Neural cell (in vitro differentiated cells): ENCODE measurements around the gene CARD9. TPM values are rescaled to one million over a fixed set of nuclear protein-coding genes. Genes with fewer than 3 reads are reported as not detected.
A peak's percentile ranks its signal among the peaks of the same experiment; 100 is the strongest.

Experiments
- H2AFZ ChIP-seq: fragments of 200-600, 300-800 bp; sonication (generic), shearing (Covaris generic); 2 replicates; pipeline ENCODE4 v1.6.0; 2014; ENCODE audit warnings: low read depth, mild to moderate bottlenecking, antibody characterized with exemption, low read length, moderate library complexity
- H3F3A ChIP-seq: fragments of 200-600 bp; shearing (Covaris generic); 2 replicates; pipeline ENCODE4 v1.6.1; 2016; ENCODE audit warnings: mild to moderate bottlenecking, moderate library complexity, mixed read lengths, antibody characterized with exemption, low read length; ENCODE audit not compliant: insufficient read depth, poor library complexity, severe bottlenecking
- H3K27ac ChIP-seq: fragments of 200-600, 300-800 bp; sonication (generic), shearing (Covaris generic); 2 replicates; pipeline ENCODE4 v1.5.1; 2014; ENCODE audit warnings: mild to moderate bottlenecking, low read length, moderate library complexity
- H3K27me3 ChIP-seq: fragments of 300-800, 200-600 bp; sonication (generic), shearing (Covaris generic); 2 replicates; pipeline ENCODE4 v1.6.0; 2014; ENCODE audit warnings: mild to moderate bottlenecking, low read depth, low read length, moderate library complexity; ENCODE audit not compliant: insufficient read depth
- H3K36me3 ChIP-seq: fragments of 300-800, 200-600 bp; sonication (generic), shearing (Covaris generic); 2 replicates; pipeline ENCODE4 v1.5.1; 2014; ENCODE audit warnings: mild to moderate bottlenecking, antibody characterized with exemption, low read length, moderate library complexity; ENCODE audit not compliant: insufficient read depth
- H3K4me2 ChIP-seq: fragments of 300-800, 200-600 bp; sonication (generic), shearing (Covaris generic); 2 replicates; pipeline ENCODE4 v1.6.0; 2014; ENCODE audit warnings: mild to moderate bottlenecking, low read length
- H3K4me3 ChIP-seq: fragments of 300-800, 200-600 bp; sonication (generic), shearing (Covaris generic); 2 replicates; pipeline ENCODE4 v1.5.1; 2014; ENCODE audit warnings: mild to moderate bottlenecking, low read length, moderate library complexity
- H3K79me2 ChIP-seq: fragments of 200-600 bp; shearing (Covaris generic); replicated peaks from 2 replicates; pipeline ENCODE4 v1.6.0; 2014; ENCODE audit warnings: mild to moderate bottlenecking, low read length, moderate library complexity; ENCODE audit not compliant: insufficient read depth
- H3K9ac ChIP-seq: fragments of 300-800, 200-600 bp; sonication (generic), shearing (Covaris generic); 2 replicates; pipeline ENCODE4 v1.6.1; 2016; ENCODE audit warnings: mild to moderate bottlenecking, low read length, mixed read lengths
- H3K9me2 ChIP-seq: fragments of 200-600 bp; shearing (Covaris generic); 2 replicates; pipeline ENCODE4 v1.6.1; 2016; ENCODE audit warnings: mild to moderate bottlenecking, low read length, mixed read lengths; ENCODE audit not compliant: insufficient read depth
- H3K9me3 ChIP-seq: fragments of 200-600, 300-800 bp; sonication (generic), shearing (Covaris generic); 2 replicates; pipeline ENCODE4 v1.6.1; 2016; ENCODE audit warnings: mild to moderate bottlenecking, mixed run types, low read length, moderate library complexity, mixed read lengths
- H4K20me1 ChIP-seq: fragments of 200-600 bp; shearing (Covaris generic); 2 replicates; pipeline ENCODE4 v1.6.1; 2016; ENCODE audit warnings: mild to moderate bottlenecking, mixed run types; ENCODE audit not compliant: insufficient read depth
- EP300 ChIP-seq: fragments of 450-650 bp; conservative IDR thresholded peaks from 2 replicates; pipeline ENCODE4 v1.6.1; 2014; ENCODE audit warnings: antibody characterized with exemption, mild to moderate bottlenecking, moderate library complexity; ENCODE audit not compliant: poor library complexity, severe bottlenecking
- EZH2 ChIP-seq: fragments of 200-600, 300-800 bp; shearing (Covaris generic), sonication (generic); IDR thresholded peaks from 2 replicates; pipeline ENCODE4 v1.6.1; 2014; ENCODE audit warnings: antibody characterized with exemption, low read length, borderline replicate concordance, mild to moderate bottlenecking; ENCODE audit not compliant: insufficient read depth, poor library complexity, severe bottlenecking
- MXI1 ChIP-seq: fragments of 450-650 bp; conservative IDR thresholded peaks from 2 replicates; pipeline ENCODE4 v1.6.1; 2014; ENCODE audit warnings: antibody characterized with exemption, mild to moderate bottlenecking; ENCODE audit not compliant: poor library complexity, severe bottlenecking
- POLR2AphosphoS5 ChIP-seq: IDR thresholded peaks from 2 replicates; pipeline ENCODE4 v1.6.1; 2012
- RAD21 ChIP-seq: fragments of 450-650 bp; conservative IDR thresholded peaks from 2 replicates; pipeline ENCODE4 v1.6.1; 2014; ENCODE audit warnings: antibody characterized with exemption, mild to moderate bottlenecking, moderate library complexity
- SMC3 ChIP-seq: fragments of 450-650 bp; conservative IDR thresholded peaks from 2 replicates; pipeline ENCODE4 v1.6.1; 2014; ENCODE audit warnings: antibody characterized with exemption, mild to moderate bottlenecking, moderate library complexity; ENCODE audit not compliant: poor library complexity
- TAF1 ChIP-seq: IDR thresholded peaks from 2 replicates; pipeline ENCODE4 v1.6.1; 2012; ENCODE audit warnings: low read depth
- polyA plus RNA-seq: library from polyadenylated mRNA; depleted of rRNA; stranded (reverse); fragments of >200 nt; gene quantifications from 2 replicates; pipeline ENCODE4 v1.2.3, GENCODE V29; 2014
- TF ChIP-seq, protein P1 (sequence below): IDR thresholded peaks from 2 replicates; pipeline ENCODE4 v1.6.1; 2012; ENCODE audit warnings: borderline replicate concordance
- TF ChIP-seq, protein P2 (sequence below): fragments of 450-650 bp; IDR thresholded peaks from 2 replicates; pipeline ENCODE4 v1.5.1; 2014; ENCODE audit warnings: antibody characterized with exemption, mild to moderate bottlenecking, moderate library complexity; ENCODE audit not compliant: poor library complexity, severe bottlenecking

CARD9 gene
- polyA plus RNA-seq, 1 donor from 2014 or later, result 0.77 TPM

DNA sequence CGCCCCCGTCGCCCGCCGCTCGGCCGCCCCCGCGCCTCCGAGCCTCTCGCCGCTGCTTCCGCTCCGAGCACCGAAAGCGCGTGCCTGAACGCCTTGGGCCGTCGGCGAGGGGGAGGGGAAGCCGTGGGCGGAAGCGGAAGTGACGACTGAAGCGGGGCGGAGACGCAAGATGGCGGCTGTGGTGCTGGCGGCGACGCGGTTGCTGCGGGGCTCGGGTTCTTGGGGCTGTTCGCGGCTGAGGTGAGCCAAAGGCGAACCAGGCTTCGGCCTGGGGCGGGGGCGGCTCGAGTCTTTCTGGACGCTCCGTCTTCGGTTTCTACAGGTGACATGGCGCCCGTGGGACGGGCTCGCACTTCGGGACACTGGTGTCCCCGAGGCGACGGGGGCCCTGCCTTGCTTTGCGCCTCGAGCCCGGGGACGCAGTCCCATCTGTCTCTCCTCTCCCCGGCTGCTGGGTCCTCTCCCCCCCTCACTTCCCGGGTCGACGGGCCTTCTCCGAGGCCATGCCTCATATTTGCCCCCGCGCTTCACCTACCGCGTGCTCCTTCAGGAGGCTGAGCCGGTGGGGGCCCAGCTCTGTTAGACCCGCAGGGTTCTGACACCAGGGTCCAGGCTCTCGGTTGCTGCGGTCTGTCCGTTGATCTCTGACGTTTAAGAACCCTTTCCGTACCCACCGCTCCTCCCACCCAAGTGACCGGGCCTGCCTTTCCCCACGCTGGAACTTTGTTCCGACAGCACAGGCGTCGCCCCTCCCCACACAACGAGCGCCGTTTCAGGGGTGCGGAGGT is 37.2 kb upstream of the CARD9 start, which contains the start of the genes ENTR1 and PMPCA:
Gene ENTR1, minus strand, starts transcription at position 115 of the 788 bp plus-strand sequence. CDS start 217 bp downstream, outside the sequence.
Gene PMPCA, plus strand, starts transcription at position 159 of the 788 bp plus-strand sequence. Its CDS starts 11 bp downstream, at position 170.
- Histone ChIP-seq H3K36me3 (no peaks in the 10 kb centered on the region), H4K20me1 (no peaks in the 10 kb centered on the region), H3K27ac (peak within 1 kb of the TSS; percentile 75), H3K27me3 (no peaks in the 10 kb centered on the region), H3K9me2 (no peaks in the 10 kb centered on the region), H3K9me3 (no peaks in the 10 kb centered on the region), H3K79me2 (peaks cover 34% of the 10 kb centered on the region), H3K4me3 (peak within 1 kb of the TSS; percentile 97), H2AFZ (peak within 1 kb of the TSS; percentile 4), H3K4me2 (peak within 1 kb of the TSS; percentile 77), H3F3A (no peaks in the 10 kb centered on the region), H3K9ac (peak within 1 kb of the TSS; percentile 83)
- peak; percentile 48 for TF ChIP-seq EP300
- TF ChIP-seq, protein P1, sequence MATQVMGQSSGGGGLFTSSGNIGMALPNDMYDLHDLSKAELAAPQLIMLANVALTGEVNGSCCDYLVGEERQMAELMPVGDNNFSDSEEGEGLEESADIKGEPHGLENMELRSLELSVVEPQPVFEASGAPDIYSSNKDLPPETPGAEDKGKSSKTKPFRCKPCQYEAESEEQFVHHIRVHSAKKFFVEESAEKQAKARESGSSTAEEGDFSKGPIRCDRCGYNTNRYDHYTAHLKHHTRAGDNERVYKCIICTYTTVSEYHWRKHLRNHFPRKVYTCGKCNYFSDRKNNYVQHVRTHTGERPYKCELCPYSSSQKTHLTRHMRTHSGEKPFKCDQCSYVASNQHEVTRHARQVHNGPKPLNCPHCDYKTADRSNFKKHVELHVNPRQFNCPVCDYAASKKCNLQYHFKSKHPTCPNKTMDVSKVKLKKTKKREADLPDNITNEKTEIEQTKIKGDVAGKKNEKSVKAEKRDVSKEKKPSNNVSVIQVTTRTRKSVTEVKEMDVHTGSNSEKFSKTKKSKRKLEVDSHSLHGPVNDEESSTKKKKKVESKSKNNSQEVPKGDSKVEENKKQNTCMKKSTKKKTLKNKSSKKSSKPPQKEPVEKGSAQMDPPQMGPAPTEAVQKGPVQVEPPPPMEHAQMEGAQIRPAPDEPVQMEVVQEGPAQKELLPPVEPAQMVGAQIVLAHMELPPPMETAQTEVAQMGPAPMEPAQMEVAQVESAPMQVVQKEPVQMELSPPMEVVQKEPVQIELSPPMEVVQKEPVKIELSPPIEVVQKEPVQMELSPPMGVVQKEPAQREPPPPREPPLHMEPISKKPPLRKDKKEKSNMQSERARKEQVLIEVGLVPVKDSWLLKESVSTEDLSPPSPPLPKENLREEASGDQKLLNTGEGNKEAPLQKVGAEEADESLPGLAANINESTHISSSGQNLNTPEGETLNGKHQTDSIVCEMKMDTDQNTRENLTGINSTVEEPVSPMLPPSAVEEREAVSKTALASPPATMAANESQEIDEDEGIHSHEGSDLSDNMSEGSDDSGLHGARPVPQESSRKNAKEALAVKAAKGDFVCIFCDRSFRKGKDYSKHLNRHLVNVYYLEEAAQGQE, result peak; percentile 61
- TF ChIP-seq TAF1, result peak; percentile 71
- TF ChIP-seq SMC3, result no peak
- no peak for TF ChIP-seq RAD21
- TF ChIP-seq POLR2AphosphoS5, result peak; percentile 99
- TF ChIP-seq, protein P2, sequence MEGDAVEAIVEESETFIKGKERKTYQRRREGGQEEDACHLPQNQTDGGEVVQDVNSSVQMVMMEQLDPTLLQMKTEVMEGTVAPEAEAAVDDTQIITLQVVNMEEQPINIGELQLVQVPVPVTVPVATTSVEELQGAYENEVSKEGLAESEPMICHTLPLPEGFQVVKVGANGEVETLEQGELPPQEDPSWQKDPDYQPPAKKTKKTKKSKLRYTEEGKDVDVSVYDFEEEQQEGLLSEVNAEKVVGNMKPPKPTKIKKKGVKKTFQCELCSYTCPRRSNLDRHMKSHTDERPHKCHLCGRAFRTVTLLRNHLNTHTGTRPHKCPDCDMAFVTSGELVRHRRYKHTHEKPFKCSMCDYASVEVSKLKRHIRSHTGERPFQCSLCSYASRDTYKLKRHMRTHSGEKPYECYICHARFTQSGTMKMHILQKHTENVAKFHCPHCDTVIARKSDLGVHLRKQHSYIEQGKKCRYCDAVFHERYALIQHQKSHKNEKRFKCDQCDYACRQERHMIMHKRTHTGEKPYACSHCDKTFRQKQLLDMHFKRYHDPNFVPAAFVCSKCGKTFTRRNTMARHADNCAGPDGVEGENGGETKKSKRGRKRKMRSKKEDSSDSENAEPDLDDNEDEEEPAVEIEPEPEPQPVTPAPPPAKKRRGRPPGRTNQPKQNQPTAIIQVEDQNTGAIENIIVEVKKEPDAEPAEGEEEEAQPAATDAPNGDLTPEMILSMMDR, result no peak
- peak; percentile 66 for TF ChIP-seq MXI1
- TF ChIP-seq EZH2, result no peak

DNA sequence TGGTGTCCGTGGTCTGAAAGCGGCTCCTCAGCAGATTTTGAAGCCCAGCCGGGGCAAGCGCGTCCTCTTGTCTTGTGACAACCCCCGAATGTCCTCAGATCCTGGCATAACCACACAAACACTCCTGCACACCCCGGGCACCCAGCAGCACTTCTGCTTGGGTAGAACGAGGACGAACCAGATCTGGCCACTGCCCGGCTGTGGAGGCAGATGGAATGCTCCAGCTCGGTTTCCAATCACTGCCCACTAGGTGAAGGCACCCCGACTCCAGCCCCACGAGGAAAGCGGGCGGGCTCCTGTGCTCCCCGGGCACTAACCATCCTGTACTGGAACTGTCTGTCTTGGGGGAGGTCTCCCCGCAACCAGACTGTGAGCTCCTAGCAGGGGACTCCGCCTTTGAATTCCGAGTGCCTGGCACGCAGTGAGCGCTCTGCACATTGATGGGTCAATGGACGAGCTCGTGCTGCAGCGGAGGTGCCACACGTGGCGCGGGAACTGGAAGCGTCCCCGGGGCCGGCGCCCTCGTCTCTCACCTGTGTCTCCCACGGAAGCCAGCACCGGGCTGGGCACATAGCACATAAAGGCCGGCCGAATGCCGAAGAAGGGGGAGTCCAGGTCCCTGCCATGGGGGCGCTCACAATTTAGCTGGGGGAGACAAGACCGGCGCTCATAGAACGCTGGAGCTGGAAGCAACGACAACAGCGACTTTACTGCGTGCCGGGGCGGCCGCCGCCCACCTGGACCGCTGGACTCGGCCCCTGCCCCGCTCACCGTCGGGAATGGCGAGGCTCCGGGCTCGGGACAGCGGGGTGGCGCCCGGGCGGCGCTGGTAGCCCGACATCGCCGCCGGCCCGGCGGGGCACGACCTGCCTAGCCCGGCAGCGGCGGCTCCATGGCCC is 36.3 kb upstream of the CARD9 start:
- Histone ChIP-seq H3K27ac (no peak overlapping the region), H3F3A (no peaks in the 10 kb centered on the region), H3K79me2 (peaks cover 34% of the 10 kb centered on the region), H3K36me3 (no peaks in the 10 kb centered on the region), H2AFZ (peak overlapping the region; percentile 4), H3K4me2 (peak overlapping the region; percentile 48), H3K9me3 (no peaks in the 10 kb centered on the region), H3K4me3 (peak overlapping the region; percentile 97), H3K9me2 (no peaks in the 10 kb centered on the region), H3K9ac (peak overlapping the region; percentile 72), H3K27me3 (no peaks in the 10 kb centered on the region), H4K20me1 (no peaks in the 10 kb centered on the region)
- no peak for TF ChIP-seq EZH2
- peak; percentile 84 for TF ChIP-seq MXI1
